ENCODE measurements around the gene ZFHX3. TPM values are rescaled to one million over a fixed set of nuclear protein-coding genes. Genes with fewer than 3 reads are reported as not detected.

The ZFHX3 gene
- total and polyA plus RNA-seq, 9 of the 15 experiments (the other 6 are each of a cell fraction or from before 2014, with no cell fraction given), result 0.01 to 0.23 (median 0.06) TPM; not detected in 4

DNA sequence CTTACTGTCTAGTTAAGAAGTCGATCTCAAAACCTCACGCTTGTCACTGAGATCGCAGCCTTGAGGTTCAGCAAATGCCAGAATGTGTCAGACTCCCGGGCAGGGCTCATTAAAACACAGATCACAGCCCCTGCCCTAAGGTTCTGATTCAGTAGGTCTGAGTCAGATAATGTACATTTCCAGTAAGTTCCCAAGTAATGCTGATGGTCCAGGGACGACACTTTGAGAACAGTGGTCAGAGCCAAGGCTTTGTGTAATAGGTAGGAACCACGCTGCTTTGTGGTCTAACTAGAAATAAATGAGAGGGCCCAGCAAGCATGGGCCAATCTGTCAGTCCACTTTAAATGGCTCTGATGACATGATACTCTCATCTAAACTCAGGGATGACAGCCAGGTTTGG lies 228.6 kb downstream of the ZFHX3 start:
- H3K4me1 ChIP-seq (replicated peaks in 1 of 2; ENCODE audit: control insufficient read depth in 2 of 2, insufficient read depth in 2 of 2, low read length in 2 of 2), result no peaks in the 10 kb centered on the region
- intact Hi-C loops (cut with micrococcal nuclease), result no loop called here
- BruUV-seq (replicated peaks), result no TSS peak
- no peak overlapping the region for H3K9ac ChIP-seq (ENCODE audit: insufficient read depth in 1 of 2, low read depth in 2 of 2, low read length in 2 of 2)
- H3K27me3 ChIP-seq (ENCODE audit: control insufficient read depth in 2 of 2, insufficient read depth in 2 of 2, low read length in 2 of 2), result peaks cover 7 to 14% of the 10 kb centered on the region in 2 experiments; a peak in 3 of 5 replicates
- H3K4me3 ChIP-seq, result no peak overlapping the region
- no peak for ATAC-seq
- FAIRE-seq, result no peak
- H3K9me1 ChIP-seq (ENCODE audit: control insufficient read depth, insufficient read depth, low read length), result no peaks in the 10 kb centered on the region
- POLR2A ChIA-PET, result interaction anchor here (1.0 to 2.3 kb wide), 2 partner anchors 9 to 14 kb away, joined by 3 to 5 read pairs; no protein-coding TSS in a partner anchor
- H3K36me3 ChIP-seq (ENCODE audit: control insufficient read depth, insufficient read depth, low read length), result no peaks in the 10 kb centered on the region
- H3K4me2 ChIP-seq (ENCODE audit: insufficient read depth, low read length), result no peak overlapping the region
- CTCF ChIA-PET (ENCODE audit: low intra/inter-chr PET ratio), result no interaction called here
- no peaks in the 10 kb centered on the region for H3K79me2 ChIP-seq (ENCODE audit: control insufficient read depth, insufficient read depth, low read length)
- no peaks in the 10 kb centered on the region for H4K20me1 ChIP-seq (replicated peaks; ENCODE audit: control insufficient read depth, insufficient read depth, low read length)
- no peak overlapping the region for H3K27ac ChIP-seq (ENCODE audit: extremely low read depth, low read depth, low read length)
- 0% methylated on average over 6 of the region's 6 CpGs for whole genome bisulfite sequencing (ENCODE audit: insufficient coverage, low coverage, missing lambda C conversion rate)
- H3K9me3 ChIP-seq (replicated peaks; ENCODE audit: control insufficient read depth, insufficient read depth, low read depth, low read length), result no peaks in the 10 kb centered on the region
- no peak overlapping the region for H2AFZ ChIP-seq (ENCODE audit: low read depth, low read length)
- in situ Hi-C loops (cut with MboI), result no loop called here
- no peak for DNase-seq (ENCODE audit: extremely low read depth in 1 of 4, low spot score in 3 of 4)
- TF ChIP-seq, protein P1, sequence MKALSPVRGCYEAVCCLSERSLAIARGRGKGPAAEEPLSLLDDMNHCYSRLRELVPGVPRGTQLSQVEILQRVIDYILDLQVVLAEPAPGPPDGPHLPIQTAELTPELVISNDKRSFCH (CRISPR knock-in tag; IDR thresholded peaks at IDR 0.05), result no peak
- TF ChIP-seq, protein P1 (tag; IDR thresholded peaks at IDR 0.05), result no peak
- TF ChIP-seq, protein P2, sequence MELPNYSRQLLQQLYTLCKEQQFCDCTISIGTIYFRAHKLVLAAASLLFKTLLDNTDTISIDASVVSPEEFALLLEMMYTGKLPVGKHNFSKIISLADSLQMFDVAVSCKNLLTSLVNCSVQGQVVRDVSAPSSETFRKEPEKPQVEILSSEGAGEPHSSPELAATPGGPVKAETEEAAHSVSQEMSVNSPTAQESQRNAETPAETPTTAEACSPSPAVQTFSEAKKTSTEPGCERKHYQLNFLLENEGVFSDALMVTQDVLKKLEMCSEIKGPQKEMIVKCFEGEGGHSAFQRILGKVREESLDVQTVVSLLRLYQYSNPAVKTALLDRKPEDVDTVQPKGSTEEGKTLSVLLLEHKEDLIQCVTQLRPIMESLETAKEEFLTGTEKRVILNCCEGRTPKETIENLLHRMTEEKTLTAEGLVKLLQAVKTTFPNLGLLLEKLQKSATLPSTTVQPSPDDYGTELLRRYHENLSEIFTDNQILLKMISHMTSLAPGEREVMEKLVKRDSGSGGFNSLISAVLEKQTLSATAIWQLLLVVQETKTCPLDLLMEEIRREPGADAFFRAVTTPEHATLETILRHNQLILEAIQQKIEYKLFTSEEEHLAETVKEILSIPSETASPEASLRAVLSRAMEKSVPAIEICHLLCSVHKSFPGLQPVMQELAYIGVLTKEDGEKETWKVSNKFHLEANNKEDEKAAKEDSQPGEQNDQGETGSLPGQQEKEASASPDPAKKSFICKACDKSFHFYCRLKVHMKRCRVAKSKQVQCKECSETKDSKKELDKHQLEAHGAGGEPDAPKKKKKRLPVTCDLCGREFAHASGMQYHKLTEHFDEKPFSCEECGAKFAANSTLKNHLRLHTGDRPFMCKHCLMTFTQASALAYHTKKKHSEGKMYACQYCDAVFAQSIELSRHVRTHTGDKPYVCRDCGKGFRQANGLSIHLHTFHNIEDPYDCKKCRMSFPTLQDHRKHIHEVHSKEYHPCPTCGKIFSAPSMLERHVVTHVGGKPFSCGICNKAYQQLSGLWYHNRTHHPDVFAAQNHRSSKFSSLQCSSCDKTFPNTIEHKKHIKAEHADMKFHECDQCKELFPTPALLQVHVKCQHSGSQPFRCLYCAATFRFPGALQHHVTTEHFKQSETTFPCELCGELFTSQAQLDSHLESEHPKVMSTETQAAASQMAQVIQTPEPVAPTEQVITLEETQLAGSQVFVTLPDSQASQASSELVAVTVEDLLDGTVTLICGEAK (IDR thresholded peaks at IDR 0.05), result no peak
- TF ChIP-seq, protein P2 (CRISPR knock-in tag; IDR thresholded peaks at IDR 0.05), result no peak
- TF ChIP-seq, protein P3, sequence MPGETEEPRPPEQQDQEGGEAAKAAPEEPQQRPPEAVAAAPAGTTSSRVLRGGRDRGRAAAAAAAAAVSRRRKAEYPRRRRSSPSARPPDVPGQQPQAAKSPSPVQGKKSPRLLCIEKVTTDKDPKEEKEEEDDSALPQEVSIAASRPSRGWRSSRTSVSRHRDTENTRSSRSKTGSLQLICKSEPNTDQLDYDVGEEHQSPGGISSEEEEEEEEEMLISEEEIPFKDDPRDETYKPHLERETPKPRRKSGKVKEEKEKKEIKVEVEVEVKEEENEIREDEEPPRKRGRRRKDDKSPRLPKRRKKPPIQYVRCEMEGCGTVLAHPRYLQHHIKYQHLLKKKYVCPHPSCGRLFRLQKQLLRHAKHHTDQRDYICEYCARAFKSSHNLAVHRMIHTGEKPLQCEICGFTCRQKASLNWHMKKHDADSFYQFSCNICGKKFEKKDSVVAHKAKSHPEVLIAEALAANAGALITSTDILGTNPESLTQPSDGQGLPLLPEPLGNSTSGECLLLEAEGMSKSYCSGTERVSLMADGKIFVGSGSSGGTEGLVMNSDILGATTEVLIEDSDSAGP (CRISPR knock-in tag; IDR thresholded peaks at IDR 0.05), result no peak
- TF ChIP-seq, protein P4, sequence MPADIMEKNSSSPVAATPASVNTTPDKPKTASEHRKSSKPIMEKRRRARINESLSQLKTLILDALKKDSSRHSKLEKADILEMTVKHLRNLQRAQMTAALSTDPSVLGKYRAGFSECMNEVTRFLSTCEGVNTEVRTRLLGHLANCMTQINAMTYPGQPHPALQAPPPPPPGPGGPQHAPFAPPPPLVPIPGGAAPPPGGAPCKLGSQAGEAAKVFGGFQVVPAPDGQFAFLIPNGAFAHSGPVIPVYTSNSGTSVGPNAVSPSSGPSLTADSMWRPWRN (IDR thresholded peaks at IDR 0.05; ENCODE audit: low read depth), result no peak
- TF ChIP-seq RBM22 (IDR thresholded peaks at IDR 0.05; ENCODE audit: low read depth, low read length, poor library complexity, severe bottlenecking), result no peak
- no peak for TF ChIP-seq HSF4 (CRISPR knock-in tag; IDR thresholded peaks at IDR 0.05; ENCODE audit: borderline replicate concordance)
- TF ChIP-seq TCF7L2 (IDR thresholded peaks at IDR 0.05; ENCODE audit: low read depth, low read length), result no peak
- no peak for TF ChIP-seq CBX1 (IDR thresholded peaks at IDR 0.05; ENCODE audit: low read depth)
- TF ChIP-seq ZEB2 (IDR thresholded peaks at IDR 0.05), result no peak

All from K562 (cell line).